OCI-LY1 (cell line): ENCODE results near the gene MPI.

ENCODE experiments used
- CTCF ChIP-seq: fragments of 200-600 bp; sonication (generic), shearing (Covaris generic); IDR thresholded peaks from 2 replicates; pipeline ENCODE4 v1.5.1; 2017; ENCODE audit warnings: mild to moderate bottlenecking, antibody characterized with exemption, low read length, moderate library complexity, mixed read lengths
- EZH2 ChIP-seq: fragments of 200-600 bp; sonication (generic), shearing (Covaris generic); IDR thresholded peaks from 2 replicates; pipeline ENCODE4 v1.8.0; 2017; ENCODE audit warnings: borderline replicate concordance, mixed run types, mild to moderate bottlenecking, antibody characterized with exemption, low read length, moderate library complexity, mixed read lengths

GRCh38 chr15:74895830-74896229 lies 6.0 kb downstream of the MPI start:
- TF ChIP-seq CTCF (no peak), EZH2 (no peak)
